B cell (primary cell): ENCODE measurements around the gene WDR13. TPM values are rescaled to one million over a fixed set of nuclear protein-coding genes. Genes with fewer than 3 reads are reported as not detected.

Experiments used
- ATAC-seq: fragments of 200-7000 bp; cut with Tn5 transposase; one replicate; pipeline ENCODE4 v1.10.0; 2021; ENCODE audit warnings: low read depth, mild to moderate bottlenecking, moderate number of reproducible peaks, moderate library complexity
- CTCF ChIA-PET: fragments of 350-600 bp; sonication (Branson Sonifier 250); formaldehyde crosslinking; loops from one replicate; lab custom pipeline; 2021; ENCODE audit warnings: antibody characterized with exemption, inconsistent platforms; lab: Charles Lee
- POLR2A ChIA-PET: fragments of 350-600 bp; sonication (Branson Sonifier 250); formaldehyde crosslinking; loops from one replicate; lab custom pipeline; 2021; ENCODE audit warnings: antibody characterized with exemption; lab: Charles Lee
- DNase-seq: peaks from one replicate; pipeline ENCODE4 v3.0.0; 2013
- H2AFZ ChIP-seq: 2 replicates; pipeline ENCODE4 v1.6.1; 2012; ENCODE audit warnings: mild to moderate bottlenecking, low read depth, low read length; ENCODE audit not compliant: insufficient read depth, poor library complexity, severe bottlenecking
- H3K27ac ChIP-seq, 2 donors: 1 replicate in 1 of 2; 2 replicates in 1 of 2; pipeline ENCODE4 v1.5.1; 2012 to 2013; ENCODE audit warnings: low read length in 2 of 2, mild to moderate bottlenecking in 2 of 2, moderate library complexity in 1 of 2
- H3K27me3 ChIP-seq, 4 experiments: fragments of 200-600 bp in 1 of 4; sonication (generic) in 1 of 4; replicated peaks in 1 of 4; 1 replicate in 2 of 4; 2 replicates in 2 of 4; pipeline versions ENCODE4 v1.6.1 to v1.7.0; 2013 to 2016; ENCODE audit warnings: low read length in 3 of 4, mild to moderate bottlenecking in 2 of 4, mixed read lengths in 1 of 4, moderate library complexity in 1 of 4; ENCODE audit not compliant: insufficient read depth in 4 of 4, control insufficient read depth in 3 of 4; ENCODE audit errors: control extremely low read depth in 1 of 4
- H3K36me3 ChIP-seq, 2 experiments: replicated peaks in 1 of 2; 1 replicate in 1 of 2; 2 replicates in 1 of 2; pipeline versions ENCODE4 v1.6.1 to v1.7.1; 2013; ENCODE audit warnings: low read length in 1 of 2; ENCODE audit not compliant: insufficient read depth in 2 of 2, control insufficient read depth in 1 of 2; ENCODE audit errors: control extremely low read depth in 1 of 2, extremely low read depth in 1 of 2
- H3K4me1 ChIP-seq, 2 donors: fragments of 200-600 bp in 1 of 2; sonication (generic) in 1 of 2; 1 replicate in 1 of 2; 2 replicates in 1 of 2; pipeline versions ENCODE4 v1.5.1 to v1.6.1; 2013 to 2017; ENCODE audit warnings: low read length in 2 of 2; ENCODE audit not compliant: control insufficient read depth in 2 of 2, insufficient read depth in 2 of 2
- H3K4me2 ChIP-seq: replicated peaks from 2 replicates; pipeline ENCODE3; 2012; ENCODE audit warnings: mild to moderate bottlenecking, low read depth, low read length; ENCODE audit not compliant: poor library complexity, severe bottlenecking
- H3K4me3 ChIP-seq, 5 experiments: fragments of 200-600 bp in 1 of 5; sonication (generic) in 1 of 5; 1 replicate in 3 of 5; 2 replicates in 2 of 5; pipeline versions ENCODE4 v1.5.1 to v1.7.0; 2011 to 2016; ENCODE audit warnings: low read length in 4 of 5, mild to moderate bottlenecking in 4 of 5, low read depth in 2 of 5, control low read depth in 1 of 5, moderate library complexity in 1 of 5; ENCODE audit not compliant: insufficient read depth in 1 of 5; ENCODE audit errors: control extremely low read depth in 1 of 5, extremely low read depth in 1 of 5
- H3K79me2 ChIP-seq: fragments of 200-600 bp; sonication (generic); one replicate; pipeline ENCODE4 v1.6.0; 2016; ENCODE audit warnings: low read length; ENCODE audit not compliant: control insufficient read depth, insufficient read depth
- H3K9ac ChIP-seq: fragments of 200-600 bp; sonication (generic); 2 replicates; pipeline ENCODE4 v1.6.1; 2017; ENCODE audit warnings: mild to moderate bottlenecking, low read length, moderate library complexity
- H3K9me3 ChIP-seq, 3 donors: one replicate each; pipeline versions ENCODE4 v1.6.1 to v1.7.1; 2013; ENCODE audit warnings: low read length in 2 of 3; ENCODE audit not compliant: control insufficient read depth in 2 of 3, insufficient read depth in 1 of 3; ENCODE audit errors: control extremely low read depth in 1 of 3
- H4K20me1 ChIP-seq: 2 replicates; pipeline ENCODE4 v1.6.0; 2012; ENCODE audit warnings: mild to moderate bottlenecking, low read length; ENCODE audit not compliant: insufficient read depth, control insufficient read depth, poor library complexity, severe bottlenecking
- H3K27ac Mint-ChIP-seq: one replicate; pipeline ENCODE4 v1.8.0; 2021; ENCODE audit warnings: mixed read lengths
- H3K27me3 Mint-ChIP-seq: one replicate; pipeline ENCODE4 v1.8.0; 2021; ENCODE audit warnings: mixed read lengths
- H3K4me1 Mint-ChIP-seq: one replicate; pipeline ENCODE4 v1.8.0; 2021; ENCODE audit warnings: mixed read lengths
- H3K4me3 Mint-ChIP-seq: one replicate; pipeline ENCODE4 v1.8.0; 2021; ENCODE audit warnings: mixed read lengths
- H3K9me3 Mint-ChIP-seq: one replicate; pipeline ENCODE4 v1.8.0; 2022; ENCODE audit warnings: mixed read lengths; ENCODE audit not compliant: insufficient read depth
- EZH2 ChIP-seq: IDR thresholded peaks from 2 replicates; pipeline ENCODE4 v1.6.1; 2012; ENCODE audit warnings: borderline replicate concordance, low read depth, mild to moderate bottlenecking, moderate library complexity, low read length; ENCODE audit not compliant: insufficient read depth, poor library complexity, severe bottlenecking
- WGBS: methylation state at CpG from one replicate; pipeline ENCODE4 v1.1.5; 2013; ENCODE audit warnings: missing lambda C conversion rate; ENCODE audit not compliant: insufficient coverage; 5-methylcytosine and 5-hydroxymethylcytosine counted together
- intact Hi-C: fragments of 100-400 bp; cut with micrococcal nuclease; formaldehyde crosslinking; loops from one replicate; pipeline ENCODE4 v1.10.0; 2022
- polyA plus RNA-seq: library from polyadenylated mRNA; depleted of rRNA; stranded (reverse); fragments of >200 nt; gene quantifications from 2 replicates; pipeline ENCODE4 v1.2.3, GENCODE V29; 2012
- total RNA-seq, 2 donors: library from RNA; stranded (reverse); fragments of 120-200 nt in 1 of 2; gene quantifications; 1 replicate in 1 of 2; 2 replicates in 1 of 2; pipeline versions ENCODE4 v1.2.3 to v1.2.4, GENCODE V29; 2013 to 2022
- TF ChIP-seq, protein P1 (sequence below): fragments of 200-600 bp; IDR thresholded peaks from one replicate; pipeline ENCODE4 v1.8.0; 2022; ENCODE audit warnings: antibody characterized with exemption, mild to moderate bottlenecking

WDR13 gene
- total and polyA plus RNA-seq, 2 donors (not counting 1 experiment from before 2014, with no cell fraction given): 85.1 to 257 TPM

DNA sequence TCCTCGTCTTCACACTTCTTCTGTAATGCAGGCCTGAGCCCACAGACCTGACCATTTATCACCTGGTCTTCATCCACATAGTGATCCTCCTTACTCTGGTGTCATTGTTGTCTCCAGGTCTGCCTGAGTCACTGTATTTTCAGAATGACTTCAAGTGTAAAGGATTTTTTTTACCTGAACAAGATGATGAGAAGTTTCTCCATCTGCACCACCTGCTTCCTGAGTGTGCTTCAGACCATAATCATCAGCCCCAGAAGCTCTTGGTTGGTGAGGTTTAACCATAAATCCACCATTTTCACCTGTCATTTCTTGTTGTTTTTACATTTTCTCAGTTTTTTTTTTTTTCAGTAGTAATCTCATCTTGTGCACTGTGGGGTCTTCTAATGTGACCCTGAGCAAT lies 39.0 kb downstream of the WDR13 start:
- no peak for DNase-seq
- Mint-ChIP-seq H3K9me3 (no peaks in the 10 kb centered on the region), H3K4me3 (no peak overlapping the region), H3K27ac (no peak overlapping the region), H3K27me3 (no peaks in the 10 kb centered on the region), H3K4me1 (peaks cover 6% of the 10 kb centered on the region)
- Histone ChIP-seq H3K9ac (no peak overlapping the region), H3K9me3 (no peaks in the 10 kb centered on the region), H3K36me3 (no peaks in the 10 kb centered on the region), H3K27ac (no peak overlapping the region), H2AFZ (no peak overlapping the region), H3K4me1 (peaks cover 4 to 9% of the 10 kb centered on the region in 2 donors), H3K79me2 (no peaks in the 10 kb centered on the region), H3K4me3 (no peak overlapping the region), H4K20me1 (no peaks in the 10 kb centered on the region), H3K4me2 (no peak overlapping the region), H3K27me3 (no peaks in the 10 kb centered on the region)
- TF ChIP-seq, protein P1, sequence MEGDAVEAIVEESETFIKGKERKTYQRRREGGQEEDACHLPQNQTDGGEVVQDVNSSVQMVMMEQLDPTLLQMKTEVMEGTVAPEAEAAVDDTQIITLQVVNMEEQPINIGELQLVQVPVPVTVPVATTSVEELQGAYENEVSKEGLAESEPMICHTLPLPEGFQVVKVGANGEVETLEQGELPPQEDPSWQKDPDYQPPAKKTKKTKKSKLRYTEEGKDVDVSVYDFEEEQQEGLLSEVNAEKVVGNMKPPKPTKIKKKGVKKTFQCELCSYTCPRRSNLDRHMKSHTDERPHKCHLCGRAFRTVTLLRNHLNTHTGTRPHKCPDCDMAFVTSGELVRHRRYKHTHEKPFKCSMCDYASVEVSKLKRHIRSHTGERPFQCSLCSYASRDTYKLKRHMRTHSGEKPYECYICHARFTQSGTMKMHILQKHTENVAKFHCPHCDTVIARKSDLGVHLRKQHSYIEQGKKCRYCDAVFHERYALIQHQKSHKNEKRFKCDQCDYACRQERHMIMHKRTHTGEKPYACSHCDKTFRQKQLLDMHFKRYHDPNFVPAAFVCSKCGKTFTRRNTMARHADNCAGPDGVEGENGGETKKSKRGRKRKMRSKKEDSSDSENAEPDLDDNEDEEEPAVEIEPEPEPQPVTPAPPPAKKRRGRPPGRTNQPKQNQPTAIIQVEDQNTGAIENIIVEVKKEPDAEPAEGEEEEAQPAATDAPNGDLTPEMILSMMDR: no peak
- TF ChIP-seq EZH2: no peak
- CTCF ChIA-PET: no interaction called here
- intact Hi-C loops: no loop called here
- 57% methylated on average over 1 of the region's 1 CpG for WGBS
- no peak for ATAC-seq
- POLR2A ChIA-PET: interaction anchor here (0.7 kb wide), 1 partner anchor 417 kb away, joined by 3 read pairs; no protein-coding TSS in a partner anchor

- H3K27ac Mint-ChIP-seq: no peak overlapping the region
- H3K9me3 Mint-ChIP-seq: no peaks in the 10 kb centered on the region
- H2AFZ ChIP-seq: no peak overlapping the region
- no peaks in the 10 kb centered on the region for H3K27me3 ChIP-seq
- H3K4me3 Mint-ChIP-seq: no peak overlapping the region
- no peak overlapping the region for H3K9ac ChIP-seq
- ATAC-seq: no peak
- POLR2A ChIA-PET: no interaction called here
- H3K9me3 ChIP-seq: no peaks in the 10 kb centered on the region
- CTCF ChIA-PET: no interaction called here
- WGBS: no CpG with 5 or more reads among the region's 2 CpGs
- no peaks in the 10 kb centered on the region for H3K79me2 ChIP-seq
- no peaks in the 10 kb centered on the region for H3K36me3 ChIP-seq
- TF ChIP-seq, protein P1: no peak
- no peak for TF ChIP-seq EZH2
- H3K4me3 ChIP-seq: no peak overlapping the region
- peaks cover 3 to 4% of the 10 kb centered on the region in 2 donors for H3K4me1 ChIP-seq
- DNase-seq: no peak
- peaks cover 1% of the 10 kb centered on the region for H3K4me1 Mint-ChIP-seq
- no peaks in the 10 kb centered on the region for H3K27me3 Mint-ChIP-seq
- H3K27ac ChIP-seq: no peak overlapping the region
- intact Hi-C loops: no loop called here
- H4K20me1 ChIP-seq: no peaks in the 10 kb centered on the region
- no peak overlapping the region for H3K4me2 ChIP-seq
Observed at GRCh38 chrX:48636776-48637175, 39.5 kb downstream of the WDR13 start.
